Common myeloid progenitor, CD34-positive (primary cell): ENCODE measurements around the gene PPP6R3.
"Not testable (repeated sequence)": the region's sequence is repeated elsewhere in the genome, so short reads cannot be mapped to it uniquely, and the experiment has no call there.

Experiments
- CTCF ChIA-PET: fragments of 350-600 bp; sonication (Branson Sonifier 250); formaldehyde crosslinking; loops from one replicate; lab custom pipeline; 2021; ENCODE audit warnings: antibody characterized with exemption; lab: Charles Lee
- POLR2A ChIA-PET: fragments of 350-600 bp; sonication (Branson Sonifier 250); formaldehyde crosslinking; loops from one replicate; lab custom pipeline; 2021; ENCODE audit warnings: antibody characterized with exemption; lab: Charles Lee
- DNase-seq, 3 donors: peaks; one replicate each; pipeline versions ENCODE4 v3.0.0 to v3.0.0-alpha.2; 2013
- H3K27ac ChIP-seq, 2 experiments: 1 replicate in 1 of 2; 2 replicates in 1 of 2; pipeline ENCODE4 v1.7.0; 2013; ENCODE audit warnings: inconsistent platforms in 2 of 2, low read length in 2 of 2, mild to moderate bottlenecking in 2 of 2, low read depth in 1 of 2, moderate library complexity in 1 of 2; ENCODE audit not compliant: severe bottlenecking in 2 of 2, insufficient read depth in 1 of 2, poor library complexity in 1 of 2
- H3K27me3 ChIP-seq, 5 experiments: replicated peaks in 2 of 5; 1 replicate in 3 of 5; 2 replicates in 2 of 5; pipeline versions ENCODE4 v1.6.1 to v1.7.0; 2013; ENCODE audit warnings: low read length in 4 of 5, mild to moderate bottlenecking in 2 of 5, moderate library complexity in 2 of 5, inconsistent platforms in 1 of 5; ENCODE audit not compliant: insufficient read depth in 5 of 5, control insufficient read depth in 4 of 5
- H3K36me3 ChIP-seq, 4 experiments: 1 replicate in 2 of 4; 2 replicates in 2 of 4; pipeline versions ENCODE4 v1.6.1 to v1.7.0; 2013; ENCODE audit warnings: low read length in 3 of 4, control low read depth in 1 of 4, mild to moderate bottlenecking in 1 of 4; ENCODE audit not compliant: control insufficient read depth in 4 of 4, insufficient read depth in 4 of 4
- H3K4me1 ChIP-seq, 4 experiments: 1 replicate in 3 of 4; 2 replicates in 1 of 4; pipeline versions ENCODE4 v1.6.1 to v1.7.1; 2013; ENCODE audit warnings: low read length in 3 of 4, mild to moderate bottlenecking in 3 of 4, control low read depth in 1 of 4, inconsistent platforms in 1 of 4, moderate library complexity in 1 of 4; ENCODE audit not compliant: control insufficient read depth in 4 of 4, insufficient read depth in 4 of 4; ENCODE audit errors: control extremely low read depth in 1 of 4
- H3K4me3 ChIP-seq, 7 experiments: 1 replicate in 4 of 7; 2 replicates in 3 of 7; pipeline versions ENCODE4 v1.5.1 to v1.7.0; 2013; ENCODE audit warnings: mild to moderate bottlenecking in 7 of 7, low read length in 6 of 7, moderate library complexity in 6 of 7, inconsistent platforms in 2 of 7, low read depth in 2 of 7, control low read depth in 1 of 7; ENCODE audit not compliant: insufficient read depth in 4 of 7, control insufficient read depth in 1 of 7; ENCODE audit errors: extremely low read depth in 1 of 7
- H3K9me3 ChIP-seq, 5 experiments: 1 replicate in 4 of 5; 2 replicates in 1 of 5; pipeline versions ENCODE4 v1.6.1 to v1.7.1; 2013; ENCODE audit warnings: low read length in 4 of 5, mild to moderate bottlenecking in 2 of 5, inconsistent platforms in 1 of 5, low read depth in 1 of 5, moderate library complexity in 1 of 5; ENCODE audit not compliant: control insufficient read depth in 4 of 5, insufficient read depth in 2 of 5; ENCODE audit errors: control extremely low read depth in 1 of 5
- WGBS: methylation state at CpG from one replicate; pipeline ENCODE4 v1.1.5; 2013; ENCODE audit not compliant: insufficient coverage; 5-methylcytosine and 5-hydroxymethylcytosine counted together

PPP6R3 gene

DNA sequence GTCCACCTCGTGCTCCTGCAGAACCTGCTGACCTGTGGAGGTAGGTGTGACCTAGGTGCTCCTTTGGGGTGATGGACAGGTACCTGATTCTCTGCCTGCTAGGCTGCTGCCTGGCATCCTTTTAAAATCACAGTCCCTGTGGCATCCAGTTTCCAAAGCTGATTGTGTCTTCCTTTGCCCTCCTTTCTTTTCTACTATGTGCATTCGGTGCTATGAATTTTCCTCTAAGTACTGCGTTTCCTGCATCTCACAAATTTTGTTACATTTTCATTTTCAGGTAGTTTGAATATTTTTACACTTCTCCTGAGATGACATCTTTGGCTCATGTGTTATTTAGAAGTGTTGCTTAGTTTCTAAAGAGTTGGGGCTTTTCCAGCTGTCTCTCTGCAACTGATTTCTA, 30.9 kb upstream of the PPP6R3 start:
- no peak for DNase-seq
- 100% methylated on average over 1 of the region's 3 CpGs for WGBS
- Histone ChIP-seq H3K36me3 (peaks cover 8 to 91% (median 67%) of the 10 kb centered on the region in 4 experiments), H3K4me3 (no peak overlapping the region), H3K9me3 (peaks cover 3 to 31% (median 18%) of the 10 kb centered on the region in 5 experiments), H3K4me1 (no peaks in the 10 kb centered on the region), H3K27ac (no peak overlapping the region), H3K27me3 (no peaks in the 10 kb centered on the region)
- POLR2A ChIA-PET, result no interaction called here
- CTCF ChIA-PET, result interaction anchor here (1.2 kb wide), 1 partner anchor 12 kb away, joined by 3 read pairs; no protein-coding TSS in a partner anchor

DNA sequence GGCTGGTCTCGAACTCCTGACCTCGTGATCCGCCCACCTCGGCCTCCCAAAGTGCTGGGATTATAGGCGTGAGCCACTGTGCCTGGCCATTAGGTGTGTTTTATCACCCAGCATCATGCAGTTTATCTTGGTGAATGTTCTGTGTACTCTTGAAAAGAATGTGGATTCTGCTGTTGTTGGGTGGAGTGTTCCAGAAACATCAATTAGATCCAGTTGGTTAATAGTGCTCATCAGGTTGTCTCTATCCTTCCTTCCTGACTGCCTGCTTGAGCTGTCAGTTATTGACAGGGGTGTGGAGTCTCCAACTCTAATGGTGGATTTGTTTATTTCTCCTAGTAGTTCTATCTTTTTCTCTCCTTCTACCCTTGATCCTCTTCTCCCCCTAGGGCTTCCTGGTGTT, 30.2 kb upstream of the PPP6R3 start:
- POLR2A ChIA-PET, result no interaction called here
- Histone ChIP-seq H3K4me1 (no peaks in the 10 kb centered on the region), H3K27ac (no peak overlapping the region), H3K27me3 (no peaks in the 10 kb centered on the region), H3K36me3 (peaks cover 8 to 91% (median 65%) of the 10 kb centered on the region in 4 experiments), H3K9me3 (peaks cover 3 to 31% (median 18%) of the 10 kb centered on the region in 5 experiments), H3K4me3 (no peak overlapping the region)
- CTCF ChIA-PET, result interaction anchor here (1.2 kb wide), 1 partner anchor 11 kb away, joined by 3 read pairs; no protein-coding TSS in a partner anchor
- WGBS, result 100% methylated on average over 1 of the region's 5 CpGs
- no peak for DNase-seq

DNA sequence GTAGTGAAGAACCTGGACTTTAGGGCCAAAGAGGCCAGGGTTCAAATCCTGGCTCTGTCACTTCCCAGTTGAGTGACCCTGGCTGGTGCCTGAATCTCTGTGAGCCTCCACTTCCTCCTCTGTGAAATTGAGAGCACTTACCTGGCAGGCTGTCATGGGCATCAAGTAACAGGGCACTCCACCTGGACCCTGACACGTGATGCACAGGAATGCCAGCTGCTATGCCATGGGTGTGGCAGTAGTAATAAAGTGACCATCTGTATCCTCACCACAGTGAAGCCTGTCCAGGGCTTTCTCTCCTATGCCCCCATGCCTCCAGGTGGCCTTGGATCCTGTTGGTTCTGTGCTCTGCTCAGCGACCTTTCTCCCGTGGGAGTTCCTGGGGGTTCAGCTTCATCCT, 29.8 kb upstream of the PPP6R3 start:
- CTCF ChIA-PET, result interaction anchor here (1.2 kb wide), 1 partner anchor 10 kb away, joined by 3 read pairs; no protein-coding TSS in a partner anchor
- WGBS, result 67% methylated on average over 2 of the region's 3 CpGs

DNA sequence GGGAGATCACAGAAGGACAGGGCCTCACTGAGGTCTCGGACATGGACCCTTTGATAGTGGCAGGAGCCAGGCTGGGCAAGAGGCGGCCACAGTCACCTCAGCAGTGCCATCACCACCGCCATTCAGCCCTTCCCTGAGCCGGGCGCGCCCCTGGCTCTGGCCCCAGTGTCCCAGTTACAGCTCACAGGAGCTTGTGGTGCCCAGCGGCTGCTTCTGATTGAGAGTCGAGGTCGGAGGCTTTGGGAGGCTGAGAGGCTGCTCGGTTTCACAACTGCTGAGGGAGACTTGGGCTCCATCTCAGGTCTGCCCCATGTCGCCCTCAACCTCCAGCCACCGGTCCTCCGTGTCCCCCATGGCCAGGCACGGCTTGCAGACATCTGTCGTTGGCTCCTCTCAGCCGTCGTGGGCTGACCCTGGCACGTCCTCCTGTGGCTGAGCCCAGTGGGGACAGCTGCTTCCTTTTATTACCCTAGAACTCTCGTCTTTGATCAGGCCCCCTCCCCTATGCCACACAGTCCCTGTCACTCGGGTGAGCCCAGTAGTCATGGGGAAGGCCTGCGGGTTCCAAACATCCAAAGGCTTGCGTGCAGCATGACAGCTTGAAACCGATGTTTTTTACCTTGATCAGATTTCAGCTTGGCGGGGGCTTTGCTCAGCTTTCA, 28.4 kb upstream of the PPP6R3 start:
- H3K27ac ChIP-seq, result no peak overlapping the region
- H3K4me1 ChIP-seq, result peaks cover 0 to 5% (median 3%) of the 10 kb centered on the region in 4 experiments
- peaks cover 3 to 20% (median 13%) of the 10 kb centered on the region in 5 experiments for H3K9me3 ChIP-seq
- CTCF ChIA-PET, result no interaction called here
- whole genome bisulfite sequencing, result 89% methylated on average over 22 of the region's 24 CpGs
- no peaks in the 10 kb centered on the region for H3K27me3 ChIP-seq
- peaks cover 8 to 87% (median 57%) of the 10 kb centered on the region in 4 experiments for H3K36me3 ChIP-seq
- H3K4me3 ChIP-seq, result no peak overlapping the region
- POLR2A ChIA-PET, result no interaction called here
- DNase-seq, result no peak

More for the DNA sequence above, 29.8 kb upstream of the PPP6R3 start:
- POLR2A ChIA-PET, result no interaction called here
- Histone ChIP-seq H3K4me3 (no peak overlapping the region), H3K27me3 (no peaks in the 10 kb centered on the region), H3K27ac (no peak overlapping the region), H3K36me3 (peaks cover 8 to 89% (median 62%) of the 10 kb centered on the region in 4 experiments), H3K4me1 (no peaks in the 10 kb centered on the region), H3K9me3 (peaks cover 3 to 31% (median 18%) of the 10 kb centered on the region in 5 experiments)
- no peak for DNase-seq

DNA sequence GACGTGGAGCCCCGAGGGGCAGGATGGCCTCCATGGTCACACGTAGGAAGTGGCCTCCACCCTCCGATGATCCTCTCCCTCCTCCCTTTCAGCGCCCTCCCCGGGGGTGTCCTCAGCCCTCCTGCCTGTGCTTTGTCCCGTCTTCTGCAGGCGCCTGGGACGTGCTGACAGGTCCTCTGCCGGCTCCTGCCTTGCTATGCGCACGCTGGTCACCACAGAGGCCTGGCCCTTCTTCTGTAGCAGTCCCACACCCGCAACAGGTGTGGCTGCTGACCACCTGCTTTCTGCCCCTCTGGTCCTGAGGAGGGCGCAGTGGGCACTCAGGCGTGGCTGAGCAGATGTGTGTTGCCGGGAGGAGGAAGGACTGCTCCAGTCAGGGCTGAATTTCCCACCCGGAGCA, 27.7 kb upstream of the PPP6R3 start:
- DNase-seq, result no peak
- peaks cover 10 to 88% (median 59%) of the 10 kb centered on the region in 4 experiments for H3K36me3 ChIP-seq
- peaks cover 3 to 19% (median 13%) of the 10 kb centered on the region in 5 experiments for H3K9me3 ChIP-seq
- no peaks in the 10 kb centered on the region for H3K27me3 ChIP-seq
- 98% methylated on average over 12 of the region's 17 CpGs for WGBS
- CTCF ChIA-PET, result no interaction called here
- H3K4me1 ChIP-seq, result peaks cover 0 to 11% (median 9%) of the 10 kb centered on the region in 4 experiments
- H3K4me3 ChIP-seq, result no peak overlapping the region
- POLR2A ChIA-PET, result no interaction called here
- no peak overlapping the region for H3K27ac ChIP-seq

DNA sequence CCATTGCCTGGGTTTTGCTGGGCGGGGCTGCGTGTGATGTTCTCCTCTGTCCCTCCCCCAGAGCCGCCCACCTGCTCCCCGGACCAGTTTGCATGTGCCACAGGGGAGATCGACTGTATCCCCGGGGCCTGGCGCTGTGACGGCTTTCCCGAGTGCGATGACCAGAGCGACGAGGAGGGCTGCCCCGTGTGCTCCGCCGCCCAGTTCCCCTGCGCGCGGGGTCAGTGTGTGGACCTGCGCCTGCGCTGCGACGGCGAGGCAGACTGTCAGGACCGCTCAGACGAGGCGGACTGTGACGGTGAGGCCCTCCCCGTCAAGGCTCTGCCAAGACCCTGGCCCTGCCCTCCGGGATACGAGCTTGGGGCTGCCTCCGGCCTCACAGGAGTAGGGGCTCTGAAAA, 27.0 kb upstream of the PPP6R3 start:
- no peaks in the 10 kb centered on the region for H3K27me3 ChIP-seq
- H3K9me3 ChIP-seq, result peaks cover 3 to 13% (median 9%) of the 10 kb centered on the region in 5 experiments
- CTCF ChIA-PET, result no interaction called here
- POLR2A ChIA-PET, result no interaction called here
- peaks cover 9 to 88% (median 58%) of the 10 kb centered on the region in 4 experiments for H3K36me3 ChIP-seq
- no peak for DNase-seq
- WGBS, result 97% methylated on average over 30 of the region's 31 CpGs
- no peak overlapping the region for H3K27ac ChIP-seq
- H3K4me1 ChIP-seq, result peaks cover 0 to 11% (median 9%) of the 10 kb centered on the region in 4 experiments
- no peak overlapping the region for H3K4me3 ChIP-seq

DNA sequence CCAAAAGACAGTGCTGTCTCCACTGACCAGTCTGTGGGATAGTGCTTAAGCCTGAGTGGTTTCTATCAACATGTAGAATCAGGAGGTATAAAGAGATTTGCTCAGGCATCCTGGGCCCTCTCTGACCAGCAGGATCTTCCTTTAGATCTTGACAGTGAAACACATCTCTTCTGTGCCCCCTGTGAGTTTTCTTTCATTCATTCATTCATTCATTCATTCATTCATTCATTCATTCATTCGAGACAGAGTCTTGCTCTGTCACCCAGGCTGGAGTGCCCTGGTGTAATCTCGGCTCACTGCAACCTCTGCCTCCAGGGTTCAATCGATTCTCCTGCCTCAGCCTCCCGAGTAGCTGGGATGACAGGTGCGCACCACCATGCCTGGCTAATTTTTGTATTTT, 26.4 kb upstream of the PPP6R3 start:
- H3K27me3 ChIP-seq, POLR2A ChIA-PET, H3K27ac ChIP-seq, H3K9me3 ChIP-seq, CTCF ChIA-PET, DNase-seq, H3K4me3 ChIP-seq: not testable (repeated sequence)
- peaks cover 0 to 11% (median 9%) of the 10 kb centered on the region in 4 experiments for H3K4me1 ChIP-seq
- H3K36me3 ChIP-seq, result peaks cover 7 to 89% (median 61%) of the 10 kb centered on the region in 4 experiments
- WGBS, result 100% methylated on average over 3 of the region's 5 CpGs
